HG02870 (cell line): ENCODE results near the gene ADGRD1.

Experiments
- ATAC-seq: cut with Tn5 transposase; IDR thresholded peaks from one replicate; pipeline ENCODE4 v1.9.1; 2021; ENCODE audit warnings: mild to moderate bottlenecking, moderate library complexity; ENCODE audit not compliant: unreplicated experiment

Gene ADGRD1

DNA sequence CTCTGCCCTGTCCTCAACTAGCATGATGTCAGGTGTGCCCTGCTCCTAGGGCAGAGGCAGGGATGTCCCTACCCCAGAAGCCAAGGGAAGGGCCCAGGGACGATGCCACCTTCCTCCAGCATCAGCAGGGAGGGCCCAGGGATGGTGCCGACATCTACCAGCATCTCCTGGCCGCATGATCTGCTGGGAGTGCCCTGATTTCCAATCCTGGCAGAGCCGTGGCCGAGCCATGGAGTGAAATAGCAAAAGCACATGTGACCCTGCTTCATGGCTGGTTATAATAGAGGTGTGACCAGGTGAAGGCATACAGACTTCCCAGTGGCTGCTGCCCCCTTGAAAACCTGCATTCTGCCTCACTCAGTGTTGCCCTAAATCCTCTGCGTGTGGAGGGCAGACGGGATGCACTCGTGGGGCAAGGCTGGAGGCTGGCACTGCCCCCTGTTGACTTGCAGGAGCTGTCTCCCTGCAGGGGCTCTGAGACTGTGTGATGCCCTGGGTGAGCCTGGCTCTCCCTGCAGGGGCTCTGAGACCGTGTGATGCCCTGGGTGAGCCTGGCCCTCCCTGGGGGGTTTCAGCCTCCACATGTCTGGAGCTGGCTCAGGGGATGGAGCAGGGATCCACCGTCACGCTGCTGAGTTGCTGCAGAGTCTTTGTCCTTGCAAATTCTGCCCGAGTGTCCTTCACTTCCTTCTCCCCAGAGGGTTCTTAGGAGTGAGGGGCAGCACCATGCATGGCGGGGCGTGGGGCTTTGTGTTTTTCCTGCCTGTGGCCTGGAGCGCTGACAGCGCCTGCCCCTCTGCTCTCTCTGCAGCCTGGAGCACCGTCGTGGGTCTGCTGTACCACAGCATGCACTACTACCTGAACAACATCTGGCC lies 51.7 kb downstream of the ADGRD1 start:
- no peak for ATAC-seq

DNA sequence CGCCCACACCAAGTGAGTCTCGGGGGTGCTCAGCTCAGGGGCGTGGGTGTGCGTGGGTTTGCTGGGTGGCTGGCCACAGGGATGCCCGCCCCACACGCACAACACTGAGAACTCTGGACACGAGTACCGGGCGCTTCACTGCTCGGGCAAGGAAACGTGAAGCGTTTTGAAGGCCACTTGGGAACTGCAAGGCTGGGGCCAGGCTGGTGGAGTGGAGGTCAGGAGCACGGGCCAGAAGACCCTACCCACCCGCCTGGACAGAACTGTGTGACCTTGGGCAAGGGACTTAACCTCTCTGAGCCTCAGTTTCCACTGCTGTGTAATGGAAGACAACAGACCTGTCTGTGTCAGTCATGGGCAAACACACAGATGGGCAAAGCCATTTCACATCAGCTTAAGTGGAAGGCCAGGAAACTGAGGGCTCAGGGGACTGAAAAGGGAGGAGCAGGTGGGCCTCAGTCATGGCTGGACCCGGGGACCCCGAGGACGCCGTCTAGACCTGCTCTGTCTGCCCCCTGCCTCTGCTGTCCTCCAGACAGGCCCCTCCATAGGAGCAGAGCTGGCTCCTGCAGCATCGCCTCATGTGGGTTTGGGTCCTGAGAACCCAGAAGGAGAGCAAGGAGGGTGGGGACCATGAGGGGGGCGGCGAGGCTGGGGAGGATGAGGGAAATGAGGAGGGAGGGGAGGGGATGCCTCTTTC lies 52.5 kb downstream of the ADGRD1 start:
- ATAC-seq, result no peak

DNA sequence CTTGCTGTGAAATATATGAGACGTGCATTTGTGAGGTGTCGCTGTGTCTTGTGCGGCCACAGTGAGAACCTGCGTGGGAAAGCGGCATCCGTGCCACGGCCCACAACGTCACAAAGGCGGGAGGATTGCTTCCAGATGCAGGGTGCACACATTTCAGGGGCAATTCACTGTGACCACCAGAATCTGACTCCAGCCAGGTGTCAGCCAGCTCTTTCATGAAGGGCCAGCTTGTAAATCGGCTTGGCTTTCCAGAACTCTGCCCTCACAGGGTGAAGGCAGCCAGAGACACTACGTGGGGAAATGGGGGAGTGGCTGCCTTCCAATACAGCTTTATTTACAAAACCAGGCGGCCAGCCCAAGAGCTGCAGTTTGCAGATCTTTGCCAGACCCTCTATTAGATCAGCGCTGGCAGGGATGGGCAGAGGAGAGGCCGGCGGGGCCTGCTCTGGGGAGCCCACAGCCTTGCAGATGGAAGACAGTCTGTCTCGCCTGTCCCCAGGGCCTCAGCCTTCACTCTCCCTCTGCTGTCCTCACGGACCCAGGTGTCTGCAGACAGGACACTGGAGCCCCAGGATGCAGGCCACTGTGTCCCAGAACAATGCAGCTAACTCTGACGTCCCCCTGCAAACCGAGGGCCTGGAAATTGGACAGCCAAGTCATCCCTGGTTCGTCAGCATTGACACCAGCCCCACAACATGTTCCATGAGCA lies 53.5 kb downstream of the ADGRD1 start:
- no peak for ATAC-seq

DNA sequence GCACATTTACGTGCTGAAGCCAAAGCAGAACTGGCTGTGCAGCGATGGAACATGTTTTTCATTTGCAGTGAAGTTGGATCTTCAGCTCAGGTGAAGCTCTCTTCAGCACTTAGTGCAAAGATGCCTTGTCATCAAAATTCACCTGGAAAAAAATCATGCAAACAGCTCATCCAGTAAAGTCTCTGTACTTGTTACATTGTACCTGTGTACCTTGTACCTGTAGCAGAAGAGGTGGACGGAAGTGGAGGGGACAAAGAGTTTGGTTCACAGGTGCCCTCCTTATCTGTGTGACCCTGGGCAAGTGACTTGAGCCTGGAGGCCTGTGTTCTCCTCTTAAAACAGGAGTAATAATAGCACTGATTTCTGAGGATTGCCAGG lies 54.0 kb downstream of the ADGRD1 start:
- ATAC-seq, result no peak

DNA sequence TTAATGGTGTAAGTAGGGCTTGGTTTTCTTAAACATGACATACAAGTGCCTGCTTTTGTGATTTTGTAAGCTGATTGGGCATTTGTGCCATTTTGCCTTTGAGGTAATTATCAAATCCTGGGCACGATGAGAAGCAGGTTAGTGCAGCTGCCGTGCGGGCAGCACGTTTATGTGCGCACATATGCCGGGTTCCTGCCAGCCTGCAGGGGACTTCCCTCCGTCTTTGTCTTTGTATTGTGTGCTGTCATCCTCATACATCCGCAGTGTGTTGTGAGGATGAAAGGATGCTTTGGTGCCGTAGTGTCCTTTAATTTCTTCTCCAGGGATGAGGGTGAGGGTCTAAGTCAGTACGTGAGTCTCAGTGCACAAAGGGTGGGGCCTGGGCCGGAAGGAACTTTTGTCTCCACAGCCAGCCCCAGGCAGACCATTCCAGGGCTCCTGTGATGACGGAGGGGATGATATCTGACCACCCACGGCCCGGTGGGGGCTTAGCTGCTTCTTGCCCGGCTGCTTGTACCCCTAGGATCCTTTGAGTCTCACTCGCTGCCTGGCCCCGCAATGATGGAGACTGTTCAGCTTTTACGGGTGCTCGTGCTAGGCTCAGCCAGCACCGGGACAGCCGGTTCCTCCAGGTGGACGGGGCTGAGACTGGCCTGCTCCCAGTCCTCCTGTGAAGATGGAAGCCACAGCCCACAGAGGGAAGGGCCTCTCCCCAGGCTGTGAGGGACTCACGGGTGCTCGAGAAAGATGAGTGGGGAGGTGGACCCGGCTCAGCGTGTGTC lies 54.6 kb downstream of the ADGRD1 start:
- no peak for ATAC-seq

DNA sequence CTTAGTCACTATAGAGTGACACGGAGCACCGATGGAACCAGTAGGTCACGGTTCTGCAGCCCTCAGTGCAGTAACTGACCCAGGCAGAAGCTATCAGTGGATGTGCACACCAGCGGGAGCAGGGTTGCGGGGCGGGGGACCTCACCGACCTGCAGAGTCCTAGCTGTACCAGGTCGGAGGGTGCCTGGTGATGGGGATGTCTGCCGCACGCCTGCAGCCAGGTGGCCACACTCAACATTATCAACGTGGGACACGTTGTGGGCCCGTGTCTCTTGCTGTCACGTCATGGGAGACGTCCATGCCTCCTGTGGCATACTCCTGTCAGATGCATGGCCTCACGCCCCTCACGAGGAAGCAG lies 55.2 kb downstream of the ADGRD1 start:
- ATAC-seq, result no peak

DNA sequence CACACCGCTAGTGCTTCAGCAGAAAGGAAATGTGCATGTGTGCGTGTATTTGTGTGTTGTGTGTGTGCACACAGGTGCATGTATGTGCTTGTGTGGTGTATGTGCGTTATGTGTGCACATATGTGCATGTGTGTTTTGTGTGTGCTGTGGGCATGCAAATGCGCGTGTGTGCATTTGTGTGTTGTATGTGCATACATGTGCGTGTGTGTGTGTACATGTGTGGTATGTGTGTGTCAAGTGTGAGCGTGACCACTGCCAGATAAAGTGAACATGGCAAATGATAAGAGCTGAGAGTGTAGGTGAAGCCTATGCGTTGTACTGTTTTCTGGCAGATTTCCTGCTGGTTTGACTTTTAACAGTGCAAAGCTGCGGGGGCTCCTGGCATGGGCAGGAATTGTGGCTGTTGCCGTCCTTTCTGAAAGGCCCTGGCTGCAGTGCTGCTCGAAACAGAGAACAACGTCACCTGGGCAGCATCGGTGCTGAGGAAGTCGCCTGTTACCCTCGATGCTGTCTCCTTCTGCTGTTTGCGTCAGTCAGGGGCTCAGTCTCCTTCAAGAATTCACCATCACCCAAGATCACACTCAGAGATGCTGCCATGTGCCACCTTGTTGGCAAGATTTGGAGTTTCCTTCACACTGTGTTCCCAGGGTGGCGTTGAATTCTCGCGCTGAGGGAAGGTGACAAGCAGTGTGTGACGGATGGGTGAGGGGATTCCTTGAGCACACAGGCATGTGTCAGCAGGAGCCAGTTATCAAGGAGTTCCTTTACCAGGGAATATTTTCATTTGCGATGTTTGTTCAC lies 56.1 kb downstream of the ADGRD1 start:
- no peak for ATAC-seq

DNA sequence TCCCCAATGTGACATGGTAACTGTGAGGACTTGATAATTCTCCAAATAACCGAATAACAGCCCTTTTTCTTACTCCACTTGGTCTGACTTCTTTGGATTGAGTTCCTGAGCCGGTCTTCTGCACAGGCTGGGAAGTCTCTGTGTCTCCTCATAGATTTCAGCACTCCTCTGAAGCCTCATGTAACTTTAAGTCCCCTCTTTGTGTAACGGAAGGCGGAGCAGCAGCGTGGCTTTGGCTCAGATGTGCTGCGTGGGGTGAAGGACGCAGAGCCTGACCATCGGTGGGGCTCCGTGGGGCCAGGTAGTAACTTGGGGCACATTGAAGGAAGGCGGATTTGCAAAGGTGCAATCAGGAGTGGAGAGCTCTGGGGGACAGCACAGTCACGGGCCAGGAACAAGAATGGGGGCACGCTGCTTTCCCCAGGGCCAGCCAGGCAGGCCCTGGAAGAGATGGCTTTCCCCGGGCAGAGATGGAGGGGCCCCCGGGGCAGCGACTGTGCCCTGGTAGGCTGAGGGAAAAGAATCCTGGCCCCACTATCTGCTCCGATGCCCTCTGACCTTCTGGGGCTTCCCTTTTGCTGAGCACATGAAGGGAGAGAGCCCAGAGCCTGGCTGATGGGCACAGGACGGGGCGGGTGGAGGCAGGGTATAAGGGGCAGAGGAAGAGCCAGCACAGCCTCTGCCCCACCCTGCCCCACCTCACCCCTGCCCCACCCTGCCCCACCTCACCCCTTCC lies 56.9 kb downstream of the ADGRD1 start:
- ATAC-seq, result no peak

DNA sequence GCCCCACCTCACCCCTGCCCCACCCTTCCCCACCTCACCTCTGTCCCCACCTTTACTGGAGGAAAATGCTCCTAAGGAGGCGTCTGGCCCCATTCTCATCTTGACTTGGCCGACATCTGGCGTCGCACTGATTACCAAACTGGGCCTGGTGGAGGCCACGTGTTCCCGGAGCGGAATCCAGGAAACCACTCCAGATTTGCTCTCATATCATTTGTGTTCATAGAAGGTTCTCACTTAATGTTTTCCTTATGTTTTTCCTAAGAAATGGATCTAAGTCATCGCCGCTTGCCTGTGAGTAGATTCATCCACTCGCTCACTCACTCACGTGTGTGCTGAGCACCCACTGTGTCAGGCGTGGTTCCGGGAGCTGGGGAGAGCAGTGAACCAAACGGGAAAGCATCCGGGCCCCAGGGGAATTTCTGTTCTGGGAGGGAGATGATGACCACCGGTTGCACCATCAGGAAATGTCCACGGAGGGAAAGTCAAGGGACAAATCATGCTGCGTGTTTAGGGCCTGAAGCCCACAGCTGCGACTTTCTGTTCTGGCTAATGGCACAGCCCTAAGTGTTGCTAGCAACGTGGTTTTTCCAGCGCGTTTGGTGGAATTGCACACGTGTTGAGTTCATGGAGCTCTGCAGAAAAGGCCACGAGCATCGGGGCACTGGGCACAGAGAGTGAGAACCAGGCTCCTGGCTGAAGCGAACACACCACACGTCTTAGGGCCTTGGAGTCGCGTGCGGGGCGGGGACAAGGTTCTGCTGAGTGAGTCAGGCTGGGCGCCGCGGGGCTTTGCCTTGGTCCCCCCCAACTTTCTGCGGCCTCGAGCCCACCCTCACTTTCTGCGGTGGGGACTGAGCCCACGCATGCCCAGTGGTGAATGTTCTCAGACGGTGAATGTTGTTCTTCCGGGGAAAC lies 57.7 kb downstream of the ADGRD1 start:
- ATAC-seq, result no peak

DNA sequence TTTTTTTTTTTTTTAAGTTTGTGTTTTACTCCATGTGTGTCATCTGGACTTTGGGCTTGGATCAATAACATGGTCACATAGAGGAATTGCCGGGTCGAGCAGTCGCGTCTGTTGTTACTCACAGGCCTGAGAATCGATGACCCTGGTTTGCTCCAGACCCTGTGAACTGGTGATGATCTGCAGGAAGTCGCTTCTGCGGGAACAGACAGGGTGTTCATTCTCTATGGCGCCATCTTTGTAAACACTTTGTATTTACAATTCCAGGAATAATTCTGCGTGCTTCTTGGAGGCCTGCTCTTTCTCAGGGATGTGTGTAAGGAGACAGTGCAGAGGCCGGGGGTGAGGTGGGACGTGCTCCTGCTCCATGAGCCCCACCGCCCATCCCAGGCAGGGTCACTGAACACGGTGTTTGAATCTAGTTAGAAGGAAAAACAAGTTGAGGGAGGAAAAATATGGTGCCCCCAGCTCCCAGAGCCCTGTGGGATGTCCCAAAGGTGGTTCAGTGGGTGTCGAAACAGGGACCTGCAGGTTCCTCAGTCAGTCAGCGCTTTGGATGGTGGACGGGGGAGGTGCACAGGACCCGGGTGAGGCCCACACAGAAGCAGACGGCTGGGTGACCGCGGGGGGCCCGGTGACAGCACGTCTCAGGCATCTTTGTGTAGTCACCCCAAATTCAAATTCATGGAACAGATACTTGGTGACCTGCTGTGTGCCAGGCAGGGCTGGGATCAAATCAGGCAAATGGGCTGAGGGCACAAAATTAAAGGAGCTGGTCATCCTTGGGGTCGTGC lies 58.8 kb downstream of the ADGRD1 start:
- ATAC-seq, result no peak

DNA sequence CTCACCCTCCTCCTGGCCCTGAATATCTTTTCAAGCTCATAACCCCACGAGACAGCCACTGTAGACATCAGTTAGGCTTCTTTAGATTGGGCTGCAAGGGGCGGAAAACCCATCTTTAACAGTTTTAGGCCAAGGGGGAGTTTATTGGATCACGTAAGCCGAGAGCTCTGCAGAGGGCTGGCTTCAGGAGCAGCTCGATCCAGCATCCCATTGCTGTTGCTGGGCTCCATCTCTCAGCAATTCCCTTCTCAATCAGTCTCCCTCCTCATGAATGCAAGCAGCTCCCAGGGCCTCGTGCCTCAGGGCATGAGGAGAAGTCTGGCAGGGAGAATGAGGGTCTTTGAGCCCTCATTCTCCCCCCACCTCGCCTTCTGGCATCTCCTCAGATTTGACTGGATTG lies 59.4 kb downstream of the ADGRD1 start:
- no peak for ATAC-seq

DNA sequence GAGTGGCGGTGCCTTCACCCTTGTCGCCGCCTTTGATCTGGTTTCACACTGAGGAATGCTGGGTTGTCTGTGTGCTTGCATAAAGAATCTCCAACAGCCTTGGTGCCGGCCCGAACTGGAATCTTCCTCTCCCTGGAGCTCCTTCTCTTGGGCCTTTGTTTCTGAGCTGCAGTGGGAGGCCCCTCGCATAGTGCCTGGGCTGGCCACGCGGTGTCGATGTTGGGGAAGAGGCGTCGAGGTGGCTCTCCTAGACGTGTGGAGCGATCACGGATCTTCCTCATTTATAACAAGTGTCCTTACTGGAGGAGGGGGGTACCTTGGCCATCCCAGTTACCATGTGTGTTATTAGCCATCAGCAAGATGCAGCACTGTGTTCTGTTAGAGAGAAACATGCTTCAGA lies 60.6 kb downstream of the ADGRD1 start:
- ATAC-seq, result no peak

DNA sequence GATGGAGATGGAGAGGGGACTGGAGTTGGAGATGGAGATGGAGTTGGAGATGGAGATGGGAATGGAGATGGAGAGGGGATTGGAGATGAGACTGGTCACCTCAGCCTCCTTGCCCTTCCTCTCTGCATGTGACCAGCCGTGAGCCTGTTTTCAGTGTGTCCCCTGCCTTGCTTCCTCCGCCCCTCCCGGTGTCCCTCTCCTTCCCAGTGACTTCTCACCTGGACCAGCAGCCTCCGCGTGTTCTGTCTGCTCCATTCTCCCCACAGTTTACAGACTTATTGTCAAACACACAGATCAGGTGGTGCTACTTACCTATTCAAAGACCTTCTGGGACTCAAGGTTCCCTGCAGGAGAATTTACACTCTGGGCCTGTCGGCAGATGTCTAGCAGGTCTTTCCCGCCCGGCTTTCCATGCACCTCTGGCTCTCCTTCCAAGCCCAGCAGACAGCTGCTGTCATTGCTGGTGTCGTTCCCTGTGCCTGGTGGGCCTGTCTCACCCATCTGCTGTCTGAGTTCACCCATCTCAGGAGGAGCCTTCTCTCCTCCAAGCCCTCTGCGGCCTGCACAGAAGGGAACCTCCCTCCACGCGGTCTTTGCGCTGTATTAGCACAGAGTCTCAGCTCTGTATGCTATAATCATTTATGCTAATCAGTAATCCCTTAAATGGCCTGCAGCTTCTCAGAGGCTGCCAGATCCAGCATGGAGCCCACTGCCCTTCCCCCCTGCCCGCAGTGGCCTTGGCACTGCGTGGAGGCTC lies 62.1 kb downstream of the ADGRD1 start:
- ATAC-seq, result no peak

DNA sequence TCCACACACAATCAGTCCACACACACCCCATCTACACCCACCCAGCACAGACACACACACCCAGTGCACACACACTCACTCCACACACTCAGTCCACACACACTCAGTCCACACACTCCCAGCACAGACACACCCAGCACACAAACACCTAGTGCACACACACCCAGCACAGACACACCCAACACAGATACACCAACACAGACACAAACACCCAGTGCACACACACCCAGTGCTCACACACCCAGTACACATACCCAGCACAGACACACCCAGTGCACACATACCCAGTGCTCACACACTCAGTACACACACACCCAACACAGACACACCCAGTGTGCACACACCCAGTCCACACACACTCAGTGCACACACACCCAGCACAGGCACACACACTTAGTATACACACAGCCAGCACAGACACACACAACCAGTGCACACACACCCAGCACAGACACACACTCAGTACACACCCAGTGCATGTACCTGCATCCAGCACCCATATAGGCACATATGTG lies 63.8 kb downstream of the ADGRD1 start:
- no peak for ATAC-seq

DNA sequence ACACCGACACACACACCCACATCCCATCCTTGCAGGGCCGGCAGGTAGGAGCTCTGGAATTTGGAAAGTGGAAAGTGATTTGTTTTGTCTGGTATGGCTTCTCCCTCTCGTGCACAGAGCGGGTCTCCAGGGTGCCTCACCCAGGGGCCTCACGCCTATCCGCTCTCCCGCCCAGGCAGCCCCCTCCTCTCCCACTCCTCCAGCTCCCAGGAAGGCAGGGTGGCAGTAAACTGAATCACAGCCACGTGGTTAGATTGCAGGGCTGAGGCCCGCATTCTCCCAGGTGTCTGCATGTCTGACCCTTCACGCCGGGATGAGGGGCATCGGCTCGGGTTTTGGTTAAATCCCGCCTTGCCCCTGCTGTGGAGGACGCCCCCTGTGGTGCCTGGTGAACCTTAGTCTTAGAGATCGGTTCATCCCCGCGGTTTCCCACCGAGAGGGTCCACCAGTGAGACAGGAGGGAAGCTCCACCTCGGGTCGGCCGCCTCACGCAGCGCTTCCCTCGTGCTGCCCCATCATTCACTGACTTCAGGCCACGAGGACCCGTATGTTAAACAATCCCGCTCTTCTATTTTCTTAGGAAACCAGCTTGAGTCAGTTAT lies 64.4 kb downstream of the ADGRD1 start:
- ATAC-seq, result no peak

DNA sequence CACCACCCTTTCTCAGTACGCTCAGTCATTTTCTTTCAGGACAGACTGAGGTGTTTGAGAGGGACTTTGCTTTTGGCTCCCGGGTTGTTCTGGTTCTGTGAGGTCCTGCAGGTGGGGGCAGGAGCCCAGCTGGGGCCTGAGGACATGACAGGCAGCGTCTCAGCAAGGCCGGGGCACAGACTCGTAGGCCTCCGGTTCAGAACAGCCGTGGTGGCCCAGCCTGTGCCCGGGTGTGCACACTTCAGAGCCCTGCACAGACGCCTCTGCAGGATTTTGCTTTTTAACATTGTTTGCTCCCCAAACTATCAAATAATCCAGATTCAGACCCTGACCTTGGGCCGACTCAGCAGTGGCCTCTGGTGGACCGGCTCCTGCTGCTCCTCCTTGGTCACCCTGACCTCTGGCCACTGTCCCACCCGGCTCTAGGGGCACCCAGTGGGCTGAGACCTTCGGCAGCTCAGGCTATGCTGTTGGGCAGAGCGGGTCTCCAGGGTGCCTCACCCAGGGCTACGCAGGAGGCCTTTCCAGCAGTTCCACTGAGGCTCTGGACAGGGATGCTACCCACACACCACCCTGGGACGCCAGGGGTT lies 65.2 kb downstream of the ADGRD1 start:
- no peak for ATAC-seq
